H1 (cell line): Measurements from ENCODE around the gene ZBTB44. TPM values are rescaled to one million over a fixed set of nuclear protein-coding genes. Genes with fewer than 3 reads are reported as not detected.

ENCODE experiments used
- CTCF ChIA-PET: fragments of 300-600 bp; sonication (Branson Sonifier 250); formaldehyde crosslinking; loops from one replicate; lab custom pipeline; 2021; ENCODE audit not compliant: partially characterized antibody; lab: Charles Lee
- POLR2A ChIA-PET: fragments of 300-600 bp; sonication (Branson Sonifier 250); formaldehyde crosslinking; loops from one replicate; lab custom pipeline; 2021; ENCODE audit warnings: inconsistent platforms; ENCODE audit not compliant: partially characterized antibody; lab: Charles Lee
- DNase-seq, 2 experiments: peaks; one replicate each; pipeline versions ENCODE4 v3.0.0 to v3.0.0-alpha.2; 2010 to 2022; ENCODE audit warnings: low spot score in 2 of 2, low read depth in 1 of 2, mixed read lengths in 1 of 2
- FAIRE-seq: peaks from 2 replicates; lab custom pipeline; 2011; peaks lifted over from hg19 to GRCh38; lab: Jason Lieb, UNC
- H2AFZ ChIP-seq: 2 replicates; pipeline ENCODE4 v1.8.1; 2012; ENCODE audit warnings: low read length, inconsistent platforms
- H2AK5ac ChIP-seq: 2 replicates; pipeline ENCODE4 v1.6.1; 2013; ENCODE audit warnings: low read depth, low read length
- H2BK120ac ChIP-seq: replicated peaks from 2 replicates; pipeline ENCODE3; 2013; ENCODE audit warnings: low read depth, low read length, inconsistent platforms
- H2BK12ac ChIP-seq: 2 replicates; pipeline ENCODE4 v1.6.1; 2013; ENCODE audit warnings: low read depth, low read length
- H2BK15ac ChIP-seq: 2 replicates; pipeline ENCODE4 v1.6.1; 2013; ENCODE audit warnings: low read length
- H2BK20ac ChIP-seq: 2 replicates; pipeline ENCODE4 v1.6.1; 2013; ENCODE audit warnings: low read length
- H2BK5ac ChIP-seq: 2 replicates; pipeline ENCODE4 v1.6.1; 2013; ENCODE audit warnings: low read depth, low read length
- H3K14ac ChIP-seq: 2 replicates; pipeline ENCODE4 v1.6.1; 2013; ENCODE audit warnings: inconsistent platforms; ENCODE audit not compliant: insufficient read length
- H3K18ac ChIP-seq: 2 replicates; pipeline ENCODE4 v1.6.1; 2013; ENCODE audit warnings: low read length; ENCODE audit errors: extremely low read depth
- H3K23ac ChIP-seq: 2 replicates; pipeline ENCODE4 v1.6.1; 2013; ENCODE audit warnings: inconsistent platforms; ENCODE audit not compliant: insufficient read length
- H3K23me2 ChIP-seq: 2 replicates; pipeline ENCODE4 v1.6.1; 2013; ENCODE audit warnings: low read depth, low read length
- H3K27ac ChIP-seq: 2 replicates; pipeline ENCODE4 v1.6.1; 2011; ENCODE audit warnings: low read depth, low read length, inconsistent platforms
- H3K27me3 ChIP-seq, 4 experiments: replicated peaks in 1 of 4; 1 replicate in 1 of 4; 2 replicates in 3 of 4; pipeline versions ENCODE4 v1.6.1 to v1.8.1; 2011 to 2013; ENCODE audit warnings: low read length in 3 of 4, mild to moderate bottlenecking in 3 of 4, inconsistent platforms in 2 of 4, mixed read lengths in 2 of 4, moderate library complexity in 1 of 4; ENCODE audit not compliant: control insufficient read depth in 3 of 4, insufficient read depth in 3 of 4; ENCODE audit errors: extremely low read depth in 1 of 4
- H3K36me3 ChIP-seq, 4 experiments: 2 replicates each; pipeline versions ENCODE4 v1.6.1 to v1.8.1; 2011 to 2013; ENCODE audit warnings: mild to moderate bottlenecking in 4 of 4, low read length in 3 of 4, moderate library complexity in 2 of 4, control low read depth in 1 of 4, inconsistent platforms in 1 of 4; ENCODE audit not compliant: insufficient read depth in 4 of 4, control insufficient read depth in 2 of 4
- H3K4ac ChIP-seq: replicated peaks from 2 replicates; pipeline ENCODE3; 2013; ENCODE audit warnings: low read length, low read depth, mixed read lengths, inconsistent platforms; ENCODE audit not compliant: insufficient read length
- H3K4me1 ChIP-seq, 4 experiments: replicated peaks in 1 of 4; 1 replicate in 1 of 4; 2 replicates in 3 of 4; pipeline versions ENCODE4 v1.6.1 to v1.8.1; 2011 to 2013; ENCODE audit warnings: low read length in 3 of 4, inconsistent platforms in 2 of 4, mixed read lengths in 1 of 4; ENCODE audit not compliant: insufficient read depth in 4 of 4, control insufficient read depth in 3 of 4
- H3K4me2 ChIP-seq, 2 experiments: 2 replicates each; pipeline versions ENCODE4 v1.6.1 to v1.8.1; 2011 to 2013; ENCODE audit warnings: low read depth in 2 of 2, low read length in 2 of 2, control low read depth in 1 of 2, inconsistent platforms in 1 of 2, mild to moderate bottlenecking in 1 of 2; ENCODE audit not compliant: insufficient read depth in 1 of 2
- H3K4me3 ChIP-seq, 4 experiments: fragments of 200-600, 300-600 bp in 1 of 4; sonication (generic), shearing (Covaris generic), sonication (Bioruptor Twin) in 1 of 4; 2 replicates each; pipeline versions ENCODE4 v1.5.1 to v1.8.1; 2011 to 2016; ENCODE audit warnings: low read length in 4 of 4, low read depth in 3 of 4, control low read depth in 2 of 4, inconsistent platforms in 2 of 4, mild to moderate bottlenecking in 2 of 4, mixed read lengths in 1 of 4, moderate library complexity in 1 of 4; ENCODE audit not compliant: insufficient read depth in 2 of 4; ENCODE audit errors: extremely low read depth in 1 of 4
- H3K56ac ChIP-seq: replicated peaks from 2 replicates; pipeline ENCODE3; 2013; ENCODE audit warnings: low read depth, mild to moderate bottlenecking, mixed read lengths, low read length, inconsistent platforms; ENCODE audit not compliant: insufficient read length
- H3K79me1 ChIP-seq: 2 replicates; pipeline ENCODE4 v1.6.1; 2013; ENCODE audit warnings: low read depth, low read length, control low read depth
- H3K79me2 ChIP-seq, 2 experiments: 2 replicates each; pipeline versions ENCODE4 v1.6.1 to v1.8.1; 2012 to 2013; ENCODE audit warnings: low read length in 2 of 2, mild to moderate bottlenecking in 2 of 2, inconsistent platforms in 1 of 2; ENCODE audit not compliant: insufficient read depth in 2 of 2, control insufficient read depth in 1 of 2
- H3K9ac ChIP-seq, 4 experiments: replicated peaks in 1 of 4; 1 replicate in 1 of 4; 2 replicates in 3 of 4; pipeline versions ENCODE4 v1.6.1 to v1.8.1; 2011 to 2013; ENCODE audit warnings: low read depth in 3 of 4, low read length in 3 of 4, control low read depth in 2 of 4, mild to moderate bottlenecking in 2 of 4, moderate library complexity in 2 of 4, inconsistent platforms in 1 of 4; ENCODE audit errors: extremely low read depth in 1 of 4
- H3K9me3 ChIP-seq, 2 experiments: 2 replicates each; pipeline versions ENCODE4 v1.6.1 to v1.8.1; 2012 to 2013; ENCODE audit warnings: mild to moderate bottlenecking in 2 of 2, moderate library complexity in 2 of 2, control low read depth in 1 of 2, inconsistent platforms in 1 of 2, low read depth in 1 of 2, low read length in 1 of 2, mixed read lengths in 1 of 2; ENCODE audit not compliant: insufficient read depth in 2 of 2
- H4K20me1 ChIP-seq, 2 experiments: replicated peaks in 1 of 2; 2 replicates each; pipeline versions ENCODE3 to v1.8.1; 2011 to 2013; ENCODE audit warnings: inconsistent platforms in 2 of 2, low read length in 2 of 2, mild to moderate bottlenecking in 1 of 2; ENCODE audit not compliant: insufficient read depth in 2 of 2, control insufficient read depth in 1 of 2
- H4K5ac ChIP-seq: 2 replicates; pipeline ENCODE4 v1.6.1; 2013; ENCODE audit warnings: low read length, low read depth, mixed read lengths, inconsistent platforms; ENCODE audit not compliant: insufficient read length
- H4K8ac ChIP-seq: 2 replicates; pipeline ENCODE4 v1.8.0; 2013; ENCODE audit warnings: mild to moderate bottlenecking, moderate library complexity, low read length, inconsistent platforms; ENCODE audit not compliant: insufficient read depth; ENCODE audit errors: extremely low read depth
- H4K91ac ChIP-seq: replicated peaks from 2 replicates; pipeline ENCODE3; 2013; ENCODE audit warnings: low read length, mixed read lengths, inconsistent platforms; ENCODE audit not compliant: insufficient read length
- BACH1 ChIP-seq: IDR thresholded peaks from 2 replicates; pipeline ENCODE4 v1.6.1; 2012; ENCODE audit warnings: low read length, improper control_type of control experiment
- CHD1 ChIP-seq: IDR thresholded peaks from 2 replicates; pipeline ENCODE4 v1.6.1; 2012; ENCODE audit warnings: low read depth, low read length, improper control_type of control experiment
- MAFK ChIP-seq: IDR thresholded peaks from 2 replicates; pipeline ENCODE4 v1.6.1; 2012; ENCODE audit warnings: low read depth, mild to moderate bottlenecking, improper control_type of control experiment, low read length
- NRF1 ChIP-seq: IDR thresholded peaks from 2 replicates; pipeline ENCODE4 v1.6.1; 2011; ENCODE audit warnings: mild to moderate bottlenecking, low read depth, low read length, improper control_type of control experiment
- SP2 ChIP-seq: IDR thresholded peaks from 2 replicates; pipeline ENCODE4 v1.6.1; 2012; ENCODE audit warnings: mild to moderate bottlenecking, low read length, inconsistent platforms
- WGBS, 2 experiments: shearing (Covaris generic) in 1 of 2; methylation state at CpG; one replicate each; pipeline versions ENCODE4 v1.1.6 to v1.1.7; 2013 to 2015; ENCODE audit warnings: low lambda C conversion rate in 2 of 2, mixed read lengths in 2 of 2, inconsistent platforms in 1 of 2, low coverage in 1 of 2, missing lambda C conversion rate in 1 of 2; ENCODE audit not compliant: insufficient replicate concordance in 2 of 2, insufficient coverage in 1 of 2, insufficient read length in 1 of 2; ENCODE audit errors: extremely low coverage in 1 of 2, missing lambda C conversion rate in 1 of 2; 5-methylcytosine and 5-hydroxymethylcytosine counted together
- polyA plus RNA-seq, 7 experiments: library from polyadenylated mRNA; depleted of rRNA in 3 of 7; stranded (reverse) in 5 of 7; unstranded in 2 of 7; fragments of >200 nt in 5 of 7; fragments of 200-250 nt in 2 of 7; gene quantifications; 1 replicate in 5 of 7; 2 replicates in 1 of 7; 4 replicates in 1 of 7; pipeline versions ENCODE4 v1.2.1 to v1.2.3, GENCODE V29; 2011 to 2013; ENCODE audit warnings: missing spikeins in 2 of 7, mixed read lengths in 2 of 7
- total RNA-seq: library from RNA; stranded (reverse); fragmentation: NEBNext Ultra II Directional; extraction: Animal tissue kit (Norgen Biotek cat#: 25700); gene quantifications from 2 replicates; pipeline ENCODE4 v1.2.1, GENCODE V29; 2021

Gene ZBTB44
- total and polyA plus RNA-seq, 2 of the 8 experiments (the other 6 are each of a cell fraction or from before 2014, with no cell fraction given) = 37.2 to 158 TPM

GRCh38 chr11:130227373-130227772, 87.3 kb downstream of the ZBTB44 start:
- Histone ChIP-seq H3K18ac (no peak overlapping the region), H3K4me1 (no peaks in the 10 kb centered on the region), H3K27ac (no peak overlapping the region), H2AFZ (no peak overlapping the region), H4K20me1 (no peaks in the 10 kb centered on the region), H4K5ac (no peak overlapping the region), H2BK12ac (no peak overlapping the region), H2BK120ac (no peak overlapping the region), H3K79me1 (no peaks in the 10 kb centered on the region), H3K23me2 (no peaks in the 10 kb centered on the region), H3K4ac (no peak overlapping the region), H2BK5ac (no peak overlapping the region), H2BK15ac (no peak overlapping the region), H3K23ac (no peak overlapping the region), H2BK20ac (no peak overlapping the region), H4K8ac (no peak overlapping the region), H3K14ac (no peak overlapping the region), H3K4me2 (no peak overlapping the region), H2AK5ac (no peak overlapping the region), H3K79me2 (no peaks in the 10 kb centered on the region), H3K36me3 (no peaks in the 10 kb centered on the region; a peak in 2 of 8 replicates), H4K91ac (no peak overlapping the region), H3K9me3 (no peaks in the 10 kb centered on the region), H3K56ac (no peak overlapping the region), H3K27me3 (no peaks in the 10 kb centered on the region), H3K9ac (no peak overlapping the region), H3K4me3 (no peak overlapping the region)
- CTCF ChIA-PET = interaction anchor here (1.5 kb wide), 1 partner anchor 197 kb away, joined by 3 read pairs; no protein-coding TSS in a partner anchor
- DNase-seq = no peak
- FAIRE-seq = no peak
- POLR2A ChIA-PET = interaction anchor here (1.0 kb wide), 1 partner anchor 8 kb away, joined by 3 read pairs; no protein-coding TSS in a partner anchor
- TF ChIP-seq CHD1 = no peak
- TF ChIP-seq MAFK = no peak
- no peak for TF ChIP-seq SP2
- no peak for TF ChIP-seq NRF1
- TF ChIP-seq BACH1 = no peak
- WGBS, 2 experiments = 92% methylated on average over 4 of the region's 4 CpGs; no CpG with 5 or more reads in 1 of the 2 experiments
